SU-DHL-6 (cell line): ENCODE measurements around the gene CNBP.

Source experiments
- CTCF ChIP-seq: fragments of 200-600 bp; sonication (generic); IDR thresholded peaks from one replicate; pipeline ENCODE4 v1.5.1; 2017; ENCODE audit warnings: antibody characterized with exemption, mild to moderate bottlenecking, low read length, moderate library complexity; ENCODE audit not compliant: insufficient read depth, poor library complexity, severe bottlenecking
- EZH2phosphoT487 ChIP-seq: fragments of 200-600 bp; sonication (generic), shearing (Covaris generic); conservative IDR thresholded peaks from 2 replicates; pipeline ENCODE4 v1.6.1; 2018; ENCODE audit warnings: mild to moderate bottlenecking, antibody characterized with exemption, low read length, moderate library complexity, mixed read lengths

- TF ChIP-seq CTCF = no peak
- no peak for TF ChIP-seq EZH2phosphoT487
Measured at GRCh38 chr3:129119365-129120100, 64.2 kb downstream of the CNBP start.
